Subcutaneous adipose tissue (tissue), 4 donors: Measurements from ENCODE around the gene C13orf42. TPM values are rescaled to one million over a fixed set of nuclear protein-coding genes. Genes with fewer than 3 reads are reported as not detected.

Experiments used
- CTCF ChIP-seq: fragments of 450-650 bp; IDR thresholded peaks from one replicate; pipeline ENCODE4 v1.5.1; 2016; ENCODE audit warnings: low read depth, mild to moderate bottlenecking, control low read depth, antibody characterized with exemption, moderate library complexity
- total RNA-seq, 4 donors: library from RNA; depleted of rRNA; stranded (reverse); fragments of >200 nt; gene quantifications; one replicate each; pipeline ENCODE4 v1.1.0, GENCODE V29; 2016

The C13orf42 gene
- total RNA-seq, 4 donors from 2014 or later: not detected

GRCh38 chr13:51040431-51040830, 70.6 kb downstream of the C13orf42 start:
- no peak for TF ChIP-seq CTCF

GRCh38 chr13:51036418-51036817, 74.7 kb downstream of the C13orf42 start:
- no peak for TF ChIP-seq CTCF

GRCh38 chr13:51035978-51036377, 75.1 kb downstream of the C13orf42 start:
- TF ChIP-seq CTCF: no peak

DNA sequence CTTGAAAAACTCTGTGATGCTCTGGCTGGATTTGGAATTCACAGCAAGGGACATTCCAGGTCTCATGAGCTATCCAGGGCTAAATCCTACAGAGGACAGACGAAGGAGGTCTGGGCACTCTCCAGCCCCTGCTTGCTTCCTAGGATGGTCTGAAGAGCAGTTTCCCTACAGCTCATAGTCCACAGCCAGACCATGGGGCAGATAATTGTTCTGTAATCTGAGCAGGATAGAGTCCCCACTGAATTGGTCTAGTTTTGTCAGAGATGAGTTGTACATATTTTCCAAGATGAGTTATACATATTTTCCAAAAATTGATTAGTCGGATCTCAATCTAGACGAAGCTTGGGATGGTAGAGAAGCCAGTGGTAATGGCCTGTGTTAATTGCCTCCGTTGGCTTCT, 75.6 kb downstream of the C13orf42 start:
- no peak for TF ChIP-seq CTCF

GRCh38 chr13:51034906-51035305, 76.2 kb downstream of the C13orf42 start:
- no peak for TF ChIP-seq CTCF

GRCh38 chr13:51033421-51034185, 77.5 kb downstream of the C13orf42 start:
- TF ChIP-seq CTCF: no peak

GRCh38 chr13:51032831-51033230, 78.2 kb downstream of the C13orf42 start:
- TF ChIP-seq CTCF: no peak

Other genes with a start within 250 kb of the C13orf42 start
- gene RNASEH2B, start 201.5 kb downstream of the C13orf42 start, total RNA-seq: 10 to 100 TPM; 23.4 to 63.6 (median 39.0) TPM
- gene FAM124A, start 111.1 kb upstream of the C13orf42 start, total RNA-seq: 1 to 10 TPM; 3.2 to 8.1 (median 5.8) TPM
- not detected for gene SERPINE3, start 228.4 kb upstream of the C13orf42 start, total RNA-seq